AG04450 (cell line): Measurements from ENCODE around the gene RAP1GAP. TPM values are rescaled to one million over a fixed set of nuclear protein-coding genes. Genes with fewer than 3 reads are reported as not detected.

Experiments used
- CTCF ChIA-PET: fragments of 300-600, 350-600 bp; formaldehyde crosslinking; extraction: SDS; loops from one replicate; lab custom pipeline; 2022; ENCODE audit warnings: antibody characterized with exemption, inconsistent platforms; lab: Charles Lee
- POLR2A ChIA-PET: fragments of 350-600 bp; formaldehyde crosslinking; extraction: SDS; loops from one replicate; lab custom pipeline; 2021; ENCODE audit warnings: antibody characterized with exemption, inconsistent platforms; lab: Yijun Ruan, JAX
- DNase-seq: peaks from one replicate; pipeline ENCODE4 v3.0.0-alpha.2; 2011; ENCODE audit warnings: low read depth, low spot score
- H3K27ac ChIP-seq: one replicate; pipeline ENCODE4 v1.5.1; 2012; ENCODE audit warnings: low read depth, low read length, control low read depth
- H3K27me3 ChIP-seq: one replicate; pipeline ENCODE4 v1.6.0; 2012; ENCODE audit warnings: low read length; ENCODE audit not compliant: control insufficient read depth, insufficient read depth
- H3K4me3 ChIP-seq: 2 replicates; pipeline ENCODE4 v1.5.1; 2011; ENCODE audit warnings: mild to moderate bottlenecking, low read depth, low read length, control low read depth
- H3K9me3 ChIP-seq: 2 replicates; pipeline ENCODE4 v1.5.1; 2012; ENCODE audit warnings: low read length; ENCODE audit not compliant: control insufficient read depth, insufficient read depth
- polyA plus RNA-seq: library from polyadenylated mRNA; depleted of rRNA; stranded (reverse); fragments of >200 nt; gene quantifications from 2 replicates; pipeline ENCODE4 v1.2.3, GENCODE V29; 2011
- TF ChIP-seq, protein P1 (sequence below): IDR thresholded peaks from 2 replicates; pipeline ENCODE4 v1.5.1; 2011; ENCODE audit warnings: low read depth, low read length, control low read depth, inconsistent platforms

The RAP1GAP gene
- polyA plus RNA-seq, 1 experiment = 0.14 TPM

DNA sequence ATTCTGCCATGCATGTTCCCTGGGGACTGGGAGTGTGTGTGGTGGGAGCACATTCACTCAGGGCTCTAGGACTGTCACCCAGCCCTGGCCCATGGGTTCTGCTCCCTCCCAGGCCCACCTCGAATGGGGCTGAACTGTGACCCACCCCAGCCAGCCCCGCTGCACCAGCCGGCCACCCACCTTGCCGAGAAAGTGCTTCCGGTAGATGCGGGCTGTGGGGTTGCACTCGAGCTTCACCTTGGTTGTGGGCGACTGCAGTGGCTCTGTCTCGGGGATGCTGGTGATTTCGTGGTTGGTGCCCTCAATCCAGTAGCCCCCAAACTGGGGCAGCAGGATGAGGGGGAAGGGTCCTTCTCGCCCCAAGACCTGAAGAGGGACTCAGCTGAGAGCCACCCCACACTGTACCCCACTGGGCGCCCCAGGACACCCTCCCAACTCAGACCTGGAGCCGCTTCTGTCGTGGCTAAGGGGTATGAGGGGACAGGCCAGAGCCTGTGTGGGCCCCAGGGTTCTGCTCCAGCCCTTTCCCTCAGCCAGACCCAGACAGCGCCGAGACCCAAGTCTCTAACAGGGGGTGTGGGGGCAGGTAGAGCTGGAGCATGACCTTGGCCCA is 51.9 kb downstream of the RAP1GAP start:
- ChIA-PET CTCF (no interaction called here), POLR2A (no interaction called here)
- no peak for DNase-seq
- no peaks in the 10 kb centered on the region for H3K9me3 ChIP-seq
- no peak overlapping the region for H3K27ac ChIP-seq
- peaks cover 72% of the 10 kb centered on the region for H3K27me3 ChIP-seq
- no peak overlapping the region for H3K4me3 ChIP-seq
- TF ChIP-seq, protein P1, sequence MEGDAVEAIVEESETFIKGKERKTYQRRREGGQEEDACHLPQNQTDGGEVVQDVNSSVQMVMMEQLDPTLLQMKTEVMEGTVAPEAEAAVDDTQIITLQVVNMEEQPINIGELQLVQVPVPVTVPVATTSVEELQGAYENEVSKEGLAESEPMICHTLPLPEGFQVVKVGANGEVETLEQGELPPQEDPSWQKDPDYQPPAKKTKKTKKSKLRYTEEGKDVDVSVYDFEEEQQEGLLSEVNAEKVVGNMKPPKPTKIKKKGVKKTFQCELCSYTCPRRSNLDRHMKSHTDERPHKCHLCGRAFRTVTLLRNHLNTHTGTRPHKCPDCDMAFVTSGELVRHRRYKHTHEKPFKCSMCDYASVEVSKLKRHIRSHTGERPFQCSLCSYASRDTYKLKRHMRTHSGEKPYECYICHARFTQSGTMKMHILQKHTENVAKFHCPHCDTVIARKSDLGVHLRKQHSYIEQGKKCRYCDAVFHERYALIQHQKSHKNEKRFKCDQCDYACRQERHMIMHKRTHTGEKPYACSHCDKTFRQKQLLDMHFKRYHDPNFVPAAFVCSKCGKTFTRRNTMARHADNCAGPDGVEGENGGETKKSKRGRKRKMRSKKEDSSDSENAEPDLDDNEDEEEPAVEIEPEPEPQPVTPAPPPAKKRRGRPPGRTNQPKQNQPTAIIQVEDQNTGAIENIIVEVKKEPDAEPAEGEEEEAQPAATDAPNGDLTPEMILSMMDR = no peak

DNA sequence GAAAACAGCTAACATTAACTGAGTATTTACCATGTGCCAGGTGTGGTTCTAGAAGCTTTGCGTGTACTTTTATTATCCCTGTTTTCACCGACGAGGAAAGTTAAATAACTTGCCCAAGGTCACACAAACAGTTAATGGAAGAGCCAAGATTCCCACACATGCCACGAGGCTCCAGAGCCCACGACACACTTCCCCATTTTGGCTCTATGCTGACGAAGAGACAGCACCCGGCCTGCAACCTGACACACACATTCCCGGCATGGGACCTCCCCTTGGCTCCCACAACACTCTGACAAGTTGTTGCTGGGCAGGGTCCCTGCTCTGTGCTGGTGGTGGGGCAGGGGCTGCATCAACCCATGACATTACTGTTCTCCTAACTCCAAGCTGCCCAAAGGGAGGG is 52.8 kb downstream of the RAP1GAP start:
- TF ChIP-seq, protein P1 = no peak
- H3K4me3 ChIP-seq = no peak overlapping the region
- DNase-seq = no peak
- no peaks in the 10 kb centered on the region for H3K9me3 ChIP-seq
- ChIA-PET CTCF (no interaction called here), POLR2A (no interaction called here)
- no peak overlapping the region for H3K27ac ChIP-seq
- peaks cover 69% of the 10 kb centered on the region for H3K27me3 ChIP-seq

DNA sequence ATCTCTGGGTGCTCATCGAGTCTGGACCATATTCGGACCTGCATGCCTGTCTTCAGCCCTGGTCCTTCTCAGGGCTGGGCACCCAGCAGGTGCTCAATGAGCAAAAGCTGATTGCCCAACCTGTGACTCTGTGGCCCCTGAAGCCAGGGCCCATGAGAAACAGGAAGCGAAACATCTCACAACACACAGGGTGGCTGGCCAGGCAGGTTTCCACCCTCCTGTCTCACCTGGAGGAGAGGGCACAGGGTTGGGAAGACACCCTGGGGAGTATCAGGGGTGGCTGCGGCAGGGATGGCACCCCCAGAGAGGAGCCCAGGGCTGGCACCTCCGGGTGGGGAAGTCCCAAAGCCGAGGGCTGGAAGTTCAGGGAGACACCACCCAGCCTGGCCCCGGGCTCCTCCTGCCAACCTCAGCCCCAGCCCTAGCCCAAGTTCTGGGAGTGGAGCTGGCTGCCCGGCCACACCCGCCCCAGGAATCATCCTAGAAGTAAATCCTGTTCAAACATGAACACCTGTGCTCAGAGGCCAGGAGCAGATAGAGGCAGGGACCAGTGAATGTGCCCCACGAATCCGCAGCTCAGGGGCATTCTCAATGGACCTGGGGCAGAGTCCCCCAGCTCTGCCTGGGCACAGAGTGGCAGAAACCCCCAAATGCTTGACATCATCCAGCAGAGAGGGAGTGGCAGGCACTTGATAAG is 54.6 kb downstream of the RAP1GAP start:
- Histone ChIP-seq H3K27me3 (peaks cover 54% of the 10 kb centered on the region), H3K9me3 (no peaks in the 10 kb centered on the region), H3K27ac (no peak overlapping the region), H3K4me3 (no peak overlapping the region)
- TF ChIP-seq, protein P1 = no peak
- ChIA-PET CTCF (no interaction called here), POLR2A (no interaction called here)
- no peak for DNase-seq

DNA sequence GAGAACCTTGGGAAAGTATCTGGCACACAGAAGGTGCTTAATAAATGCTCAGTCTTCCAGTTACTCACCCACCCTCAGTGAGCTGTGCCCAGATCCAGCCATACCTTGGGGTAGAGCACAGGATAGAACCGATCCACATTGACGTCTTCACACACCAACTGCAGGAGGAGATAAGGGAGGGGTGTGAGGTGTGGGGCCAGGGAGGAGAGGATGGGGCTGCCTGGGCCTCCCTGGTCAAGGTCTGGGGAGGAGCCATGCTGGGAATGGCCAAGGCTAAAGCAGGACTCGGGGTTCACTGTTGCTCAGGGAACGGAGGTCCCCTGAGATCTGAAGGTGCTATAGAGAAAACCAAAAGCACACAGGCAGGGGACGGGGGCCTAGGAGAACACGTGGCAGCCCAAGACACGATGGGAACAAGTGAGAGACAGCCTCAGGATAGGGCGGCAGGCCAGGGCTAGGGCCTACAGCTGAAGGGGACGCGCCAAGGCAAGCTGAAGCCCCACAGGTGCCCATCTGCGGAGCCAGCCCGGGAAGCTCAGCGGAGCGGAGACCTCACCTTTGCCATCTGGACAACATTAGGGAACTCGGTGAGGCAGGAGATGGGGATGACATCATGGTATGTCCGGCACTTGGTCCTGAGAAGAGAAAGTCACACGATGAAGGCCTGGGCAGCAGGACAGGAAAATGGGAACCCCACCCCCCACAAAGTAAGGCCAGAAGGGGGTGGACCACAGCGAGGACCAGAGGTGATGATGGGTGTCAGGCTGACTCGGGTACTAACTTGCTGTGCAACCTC is 55.9 kb downstream of the RAP1GAP start:
- TF ChIP-seq, protein P1 = no peak
- Histone ChIP-seq H3K9me3 (no peaks in the 10 kb centered on the region; the same call in 1 of the 2 replicates), H3K27ac (no peak overlapping the region), H3K4me3 (no peak overlapping the region), H3K27me3 (peaks cover 49% of the 10 kb centered on the region)
- DNase-seq = no peak
- POLR2A ChIA-PET = no interaction called here
- CTCF ChIA-PET = no interaction called here
